Activated CD4-positive, alpha-beta T cell treated with anti-CD3 and anti-CD28 coated beads, Interleukin-2, amount 50 U/mL, for 4 hours (primary cell): ENCODE results near the gene CNTN6.

Experiments used
- DNase-seq, 2 experiments: peaks; one replicate each; pipeline ENCODE4 v3.0.0-alpha.2; 2020

The CNTN6 gene

DNA sequence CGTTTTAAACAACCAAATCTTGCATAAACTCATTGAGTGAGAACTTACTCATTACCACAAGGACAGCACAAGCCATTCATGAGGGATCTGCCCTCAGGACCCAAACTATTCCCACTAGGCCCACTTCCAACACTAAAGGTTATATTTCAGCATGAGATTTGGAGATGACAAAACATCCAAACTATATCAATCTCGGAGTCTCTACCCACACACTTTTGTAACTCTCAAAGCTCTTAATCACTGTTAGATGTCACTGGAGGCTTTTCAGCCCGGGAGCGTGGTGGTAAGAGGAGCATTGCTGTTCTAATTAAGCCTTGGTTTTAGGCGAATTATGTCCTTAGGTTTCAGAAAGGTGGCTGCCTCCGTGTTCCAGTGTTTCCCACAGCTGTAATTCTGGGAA lies 86.3 kb downstream of the CNTN6 start:
- no peak for DNase-seq

DNA sequence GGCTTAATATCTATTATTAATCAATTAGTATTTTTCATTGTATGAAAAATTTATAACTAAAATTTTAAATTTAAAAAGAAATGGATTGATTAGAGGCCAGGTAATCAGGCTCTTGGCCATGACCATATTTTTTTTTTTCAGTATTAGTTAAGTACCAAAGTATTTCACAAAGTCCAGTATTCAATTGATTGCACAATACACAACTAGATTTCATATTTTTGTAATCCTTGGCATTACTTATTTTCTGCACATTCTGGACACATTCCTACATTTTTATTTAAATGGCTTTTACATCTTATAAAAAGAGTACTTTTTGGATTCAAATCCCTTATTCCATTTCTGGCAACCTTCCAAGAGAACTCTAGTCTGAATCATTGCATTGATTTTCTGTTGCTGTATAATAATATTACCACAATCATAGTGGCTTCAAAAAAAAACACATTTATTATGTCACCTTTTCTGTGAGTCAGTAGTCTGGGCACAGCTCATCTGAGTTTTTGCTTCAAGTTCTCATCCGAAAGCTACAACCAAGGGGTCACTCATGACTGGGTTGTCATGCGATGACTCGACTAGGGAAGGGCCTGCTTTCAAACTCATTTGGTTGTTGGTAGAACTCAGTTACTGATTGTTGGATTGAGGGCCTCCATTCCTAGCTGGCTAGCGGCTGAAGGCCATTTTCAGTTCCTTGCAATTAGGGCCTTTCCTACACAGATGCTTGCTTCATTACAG lies 90.7 kb downstream of the CNTN6 start:
- no peak for DNase-seq

- no peak for DNase-seq
Measured at GRCh38 chr3:1190569-1190968, 97.7 kb downstream of the CNTN6 start.

DNA sequence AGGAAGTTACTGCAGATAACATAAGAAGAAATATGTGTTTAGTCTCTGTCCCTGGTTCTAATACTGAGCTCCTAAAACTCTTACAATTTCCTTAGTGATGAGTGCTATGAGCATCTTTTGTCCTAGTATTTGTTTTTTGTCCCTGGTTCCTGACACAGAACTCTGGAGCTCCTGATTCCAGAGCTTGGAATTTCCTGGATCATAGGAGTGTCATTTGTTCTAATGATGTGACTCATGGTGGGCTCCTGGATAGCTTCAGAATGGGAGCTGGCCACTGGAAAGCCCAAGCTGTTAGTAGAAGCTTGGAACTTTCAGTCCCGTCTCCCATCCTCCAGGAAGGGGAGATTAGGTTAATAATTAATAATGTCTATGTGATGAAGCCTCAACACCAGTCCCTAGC lies 98.2 kb downstream of the CNTN6 start:
- DNase-seq: no peak

- DNase-seq: no peak
Measured at GRCh38 chr3:1195947-1196346, 103.1 kb downstream of the CNTN6 start.

GRCh38 chr3:1197051-1197450 lies 104.2 kb downstream of the CNTN6 start:
- DNase-seq: no peak

DNA sequence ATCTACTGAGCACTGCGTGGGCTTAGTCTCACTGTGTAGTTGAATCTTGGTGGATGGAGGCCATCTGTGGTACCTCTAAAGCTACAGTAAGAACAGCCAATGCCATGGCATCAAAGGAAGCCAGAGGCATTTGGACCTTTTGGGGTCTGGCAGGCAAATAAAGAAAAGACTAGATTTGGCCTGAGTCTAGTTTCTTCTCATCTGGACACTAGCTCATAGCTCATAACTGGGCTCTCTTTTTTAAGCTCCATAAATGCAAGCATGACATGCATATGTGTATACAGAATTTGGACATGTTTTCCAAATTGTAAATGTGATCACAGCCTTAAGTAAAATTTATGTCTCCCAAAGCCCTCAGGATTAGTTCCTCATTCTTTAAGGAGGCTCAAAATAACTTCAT lies 107.5 kb downstream of the CNTN6 start:
- no peak for DNase-seq

DNA sequence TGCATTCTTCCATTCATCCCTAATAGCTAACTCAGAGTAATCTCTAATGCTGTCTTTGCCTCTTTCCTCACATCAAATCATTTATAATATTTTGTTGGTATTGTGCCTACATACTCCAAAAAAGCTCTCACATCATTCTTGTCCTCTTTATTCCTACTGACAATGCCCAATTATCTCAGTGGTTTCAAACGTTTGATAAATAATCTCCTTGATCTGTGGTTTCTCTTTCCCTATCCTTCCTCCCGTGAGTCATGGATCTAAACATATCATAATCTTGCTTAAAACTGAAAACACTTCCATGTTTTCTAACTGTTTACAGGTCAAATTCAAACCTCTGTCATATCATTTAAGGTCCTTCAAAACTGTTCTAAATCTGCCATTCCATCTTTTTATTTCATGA lies 115.1 kb downstream of the CNTN6 start:
- no peak for DNase-seq

DNA sequence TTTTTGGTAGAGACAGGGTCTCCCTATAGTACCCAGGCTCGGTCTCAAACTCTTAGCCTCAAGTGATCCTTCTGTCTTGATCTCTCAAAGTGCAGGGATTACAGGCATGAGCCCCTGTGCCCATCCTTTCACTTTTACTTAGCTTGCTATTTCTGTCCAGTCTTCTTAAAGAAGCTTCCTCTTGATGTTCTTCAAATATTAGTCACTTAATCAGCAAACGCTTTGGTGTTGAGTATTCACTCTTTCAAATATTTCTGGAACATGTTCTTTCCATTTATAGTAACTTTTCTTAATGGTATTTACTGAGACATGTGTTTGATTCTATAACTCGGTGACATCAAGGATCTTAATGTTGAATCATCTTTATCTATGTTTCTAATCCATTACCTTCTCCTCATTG lies 122.1 kb downstream of the CNTN6 start:
- no peak for DNase-seq

DNA sequence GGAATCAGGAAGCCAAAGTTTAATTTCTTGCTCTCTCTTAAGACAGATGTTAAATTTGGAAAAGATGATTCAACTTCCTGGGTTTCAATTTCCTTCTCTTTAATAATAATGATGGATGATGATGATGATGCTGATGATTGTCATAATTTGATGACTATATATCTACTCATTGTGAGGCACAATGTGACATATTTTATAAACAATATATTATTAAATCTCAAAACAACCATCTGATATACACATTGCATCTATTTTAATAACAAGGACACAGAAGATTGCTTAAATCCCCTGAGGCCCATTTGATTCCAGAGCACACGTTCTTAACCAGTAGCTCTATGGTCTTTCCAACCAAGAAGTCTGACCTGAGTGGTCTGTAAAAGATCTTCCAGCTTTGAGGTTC lies 124.0 kb downstream of the CNTN6 start:
- no peak for DNase-seq

GRCh38 chr3:1227111-1227510 lies 134.3 kb downstream of the CNTN6 start:
- no peak for DNase-seq

GRCh38 chr3:1228289-1228688 lies 135.5 kb downstream of the CNTN6 start:
- no peak for DNase-seq

GRCh38 chr3:1230920-1231319 lies 138.1 kb downstream of the CNTN6 start:
- DNase-seq: no peak

- DNase-seq: no peak
Measured at GRCh38 chr3:1232276-1232675, 139.5 kb downstream of the CNTN6 start.

- DNase-seq: no peak
Measured at GRCh38 chr3:1235526-1236120, 142.8 kb downstream of the CNTN6 start.

DNA sequence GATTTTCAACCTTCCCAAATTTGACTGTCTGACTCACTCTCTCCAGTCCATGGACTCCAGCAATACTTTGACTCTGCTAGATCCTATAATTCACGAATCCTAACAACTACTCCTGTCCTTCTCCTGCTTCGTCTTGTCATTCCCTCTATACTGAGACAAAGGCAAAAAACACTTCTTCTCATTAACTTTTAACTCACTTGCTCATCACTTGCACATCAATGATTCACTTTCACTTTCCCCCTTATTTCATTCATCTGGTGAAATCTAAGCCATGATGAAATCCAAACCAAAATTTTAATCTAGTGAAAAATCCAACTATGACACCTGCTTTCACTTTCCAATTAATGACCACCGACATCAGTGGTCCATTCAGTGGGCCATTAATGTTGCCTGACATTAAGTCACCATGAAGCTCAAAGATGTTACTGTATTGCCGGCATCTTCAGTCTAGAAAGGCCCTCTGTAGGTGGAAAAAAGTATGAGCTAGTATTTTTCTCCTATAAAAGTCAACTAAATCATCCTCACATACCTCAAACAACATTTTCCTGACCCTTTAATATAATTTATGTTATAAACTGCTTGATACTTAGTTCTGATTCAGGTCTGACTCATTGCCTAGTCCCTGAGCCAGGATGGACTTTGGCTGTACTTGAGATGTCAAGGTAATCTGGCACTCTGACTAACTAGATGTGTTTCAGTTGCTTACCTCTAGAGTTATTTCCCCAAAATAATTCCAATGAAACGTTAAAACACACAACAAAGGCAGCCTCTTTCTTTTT lies 158.6 kb downstream of the CNTN6 start:
- DNase-seq: no peak

DNA sequence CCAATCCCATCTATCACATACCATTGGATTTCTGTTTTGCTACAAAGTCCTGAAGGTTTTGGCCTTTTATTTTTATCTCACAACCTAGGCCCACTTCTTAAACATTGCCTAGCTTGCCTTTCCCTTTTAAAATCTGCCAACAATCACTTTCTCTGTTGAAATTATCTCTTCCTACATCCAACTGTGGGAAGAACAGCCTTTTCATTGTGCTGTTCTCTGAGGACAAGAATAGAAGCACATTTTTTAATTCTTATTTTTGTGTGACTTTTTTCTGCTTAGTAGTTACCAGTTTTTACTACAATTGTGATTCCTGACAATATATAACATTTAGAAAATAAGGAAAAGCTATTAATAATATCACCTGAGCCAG lies 159.2 kb downstream of the CNTN6 start:
- DNase-seq: no peak

DNA sequence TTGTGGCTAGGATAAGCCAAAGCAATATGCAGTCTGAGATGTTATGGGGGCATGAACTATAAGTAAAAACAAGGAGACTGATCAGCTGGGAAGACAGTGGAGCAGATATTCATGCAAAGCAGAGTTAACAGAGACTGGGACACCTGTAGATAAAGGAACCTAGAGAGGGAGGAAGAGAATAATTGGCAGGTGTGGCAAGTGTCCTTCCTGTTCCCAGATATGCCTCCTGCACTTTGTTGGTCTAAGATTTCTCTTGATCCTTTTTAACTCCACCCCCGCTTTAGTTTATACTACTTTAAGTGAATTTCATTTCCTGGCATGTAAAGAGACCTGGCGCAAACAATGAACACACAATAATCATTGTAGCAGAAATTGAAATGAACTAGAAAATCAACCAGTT lies 169.4 kb downstream of the CNTN6 start:
- no peak for DNase-seq

DNA sequence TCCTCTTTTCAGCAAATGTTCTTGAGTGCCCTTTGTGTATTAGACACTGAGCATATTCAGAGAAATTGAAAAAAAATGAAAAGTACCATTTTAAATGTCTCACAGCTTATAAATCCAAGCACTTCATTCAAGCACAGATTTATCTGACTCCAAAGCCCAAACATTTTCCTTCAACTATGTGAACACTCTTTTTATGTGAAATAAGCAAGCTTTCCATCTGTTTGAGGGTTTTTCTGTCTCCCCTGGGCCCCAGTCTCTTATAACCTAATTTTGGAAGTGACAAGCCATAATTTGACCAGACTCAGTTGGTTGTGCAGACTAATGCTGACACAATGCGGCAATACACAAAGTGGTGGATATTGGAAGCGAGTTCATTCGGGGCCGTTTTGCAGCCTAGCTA lies 170.3 kb downstream of the CNTN6 start:
- DNase-seq: no peak

DNA sequence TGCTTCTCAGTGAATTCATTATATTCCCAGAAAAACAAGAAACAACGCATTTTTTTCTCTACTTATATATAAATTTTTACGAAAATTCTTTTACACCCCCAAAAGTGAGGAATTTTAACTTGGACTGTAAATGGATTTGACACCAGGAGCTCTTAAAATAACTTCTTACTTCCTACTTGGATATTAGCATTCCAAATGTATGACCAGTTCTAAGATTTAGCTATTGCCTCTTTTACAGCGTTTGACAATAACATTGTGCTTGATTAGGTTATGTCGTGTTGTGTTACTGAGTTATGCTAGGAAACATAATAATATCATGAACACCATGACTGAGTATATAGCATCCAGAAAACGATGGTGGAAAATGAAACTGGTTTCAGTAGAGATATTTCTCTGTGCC lies 177.0 kb downstream of the CNTN6 start:
- no peak for DNase-seq

DNA sequence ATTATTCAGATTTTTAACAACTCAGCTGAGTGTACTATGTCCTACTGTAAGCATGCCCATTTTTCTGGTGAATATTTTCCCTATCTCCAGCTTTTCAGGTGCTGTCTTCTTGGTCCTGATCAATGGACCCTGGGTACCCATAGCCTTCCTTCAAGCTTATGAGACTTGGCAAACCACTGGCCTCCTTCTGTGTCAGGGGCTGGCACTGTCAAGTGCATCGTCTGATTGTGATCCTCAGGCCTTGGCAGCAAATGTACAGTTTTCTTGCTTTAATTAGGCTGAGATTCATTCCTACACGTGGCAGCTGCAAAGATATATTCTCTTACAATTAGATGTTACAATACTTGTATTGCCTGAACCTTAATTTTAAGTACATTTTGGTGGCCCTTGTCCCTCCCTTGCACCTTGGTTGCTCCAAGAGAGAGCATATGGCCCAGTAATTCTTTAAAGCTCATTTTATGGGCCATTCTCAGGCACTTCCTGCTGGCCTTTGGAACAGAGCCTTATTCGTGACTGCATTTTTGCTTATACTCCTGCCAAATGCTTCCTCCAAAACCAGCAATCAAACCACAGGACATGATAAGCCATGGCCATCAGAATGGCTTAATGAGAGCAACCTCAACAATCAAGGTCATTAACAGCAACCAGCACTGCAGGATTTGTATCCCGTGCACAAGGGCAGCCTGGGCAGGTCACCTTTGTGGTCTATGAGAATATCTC lies 179.9 kb downstream of the CNTN6 start:
- DNase-seq: no peak

DNA sequence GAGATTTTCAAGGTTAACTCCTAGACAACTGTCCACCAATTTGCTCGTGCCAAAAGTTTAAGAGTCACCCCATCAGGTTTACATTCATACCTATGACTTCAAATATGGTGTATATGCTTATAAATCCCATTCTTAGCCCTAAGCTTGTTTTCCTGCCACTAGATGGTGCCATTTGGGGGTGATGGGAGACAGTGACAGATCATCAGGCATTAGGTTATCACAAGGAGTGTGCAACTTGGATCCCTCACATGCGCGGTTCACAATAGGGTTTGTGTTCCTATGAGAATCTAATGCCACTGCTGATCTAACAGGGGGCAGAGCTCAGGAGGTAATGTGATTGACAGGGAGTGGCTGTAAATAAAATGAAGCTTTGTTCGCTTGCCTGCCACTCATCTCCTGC lies 182.7 kb downstream of the CNTN6 start:
- DNase-seq: no peak

- no peak for DNase-seq
Measured at GRCh38 chr3:1287815-1288214, 195.0 kb downstream of the CNTN6 start.
